ENCODE data around the gene FBL.

Gene FBL

DNA sequence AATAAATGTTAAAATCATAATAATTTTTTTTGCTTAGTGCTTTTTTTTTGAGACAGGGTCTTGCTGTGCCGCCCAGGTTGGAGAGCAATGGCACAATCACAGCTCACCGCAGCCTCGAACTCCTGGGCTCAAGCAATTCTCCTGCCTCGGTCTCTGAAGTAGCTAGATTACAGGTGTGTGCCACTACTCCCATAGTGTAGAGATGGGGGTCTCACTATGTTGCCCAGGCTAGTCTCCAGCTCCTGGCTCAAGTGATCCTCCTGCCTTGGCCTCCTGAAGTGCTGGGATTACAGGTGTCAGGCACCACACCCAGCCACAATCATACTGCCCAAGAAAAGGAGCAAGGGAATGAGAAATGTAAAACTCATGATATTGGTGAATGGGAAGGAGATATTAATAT, 5.1 kb downstream of the FBL start:
- no peak for DNase-seq

DNA sequence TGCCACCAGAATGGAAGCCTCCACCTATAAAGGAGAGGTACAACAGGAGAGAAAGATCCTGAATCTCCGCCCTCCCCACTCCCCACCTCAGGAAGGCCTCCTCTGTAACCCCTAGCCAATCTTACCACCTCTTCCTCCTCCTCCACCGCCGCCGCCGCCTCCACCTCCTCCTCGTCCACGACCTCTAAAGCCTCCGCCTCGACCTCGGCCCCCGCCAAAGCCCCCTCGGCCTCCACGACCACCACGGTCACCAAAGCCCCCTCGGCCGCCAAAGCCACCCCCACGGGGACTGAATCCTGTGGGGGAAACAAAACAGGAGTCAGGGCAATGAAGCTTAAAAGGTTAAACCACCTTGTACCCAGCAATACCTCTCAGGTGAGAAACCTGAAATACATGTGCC, 5.7 kb downstream of the FBL start:
- no peak for DNase-seq

DNA sequence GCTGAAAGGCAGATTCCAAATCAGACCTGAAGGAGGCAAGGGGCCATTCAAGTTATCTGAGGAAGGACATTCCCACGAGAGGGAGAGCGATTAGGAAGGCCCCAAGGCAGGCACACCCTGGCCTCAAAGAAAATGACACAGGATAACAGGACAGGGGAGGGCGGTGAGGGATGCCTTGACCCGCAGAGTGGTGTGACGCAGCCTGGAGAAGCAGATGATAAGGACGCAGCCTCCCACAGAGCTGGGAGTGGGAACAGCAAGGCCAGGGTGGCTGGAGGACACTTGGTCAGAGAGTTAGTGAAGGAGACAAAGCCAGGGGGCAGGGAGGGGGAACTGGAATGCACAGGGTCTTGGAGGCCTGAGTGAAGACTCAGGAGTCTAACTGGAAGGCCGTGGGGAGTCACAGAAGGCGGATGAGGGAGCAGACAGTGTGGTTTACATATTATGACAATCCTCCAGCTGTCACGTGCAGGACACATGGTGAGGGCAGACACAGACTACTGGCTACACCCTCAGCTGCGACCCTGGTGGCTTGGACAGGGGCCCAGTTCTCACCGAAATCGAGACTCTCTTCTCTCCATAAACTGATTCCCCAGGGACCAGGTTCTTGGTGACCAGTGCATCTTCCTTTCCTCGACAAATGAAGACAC, 6.4 kb downstream of the FBL start:
- no peak for DNase-seq

DNA sequence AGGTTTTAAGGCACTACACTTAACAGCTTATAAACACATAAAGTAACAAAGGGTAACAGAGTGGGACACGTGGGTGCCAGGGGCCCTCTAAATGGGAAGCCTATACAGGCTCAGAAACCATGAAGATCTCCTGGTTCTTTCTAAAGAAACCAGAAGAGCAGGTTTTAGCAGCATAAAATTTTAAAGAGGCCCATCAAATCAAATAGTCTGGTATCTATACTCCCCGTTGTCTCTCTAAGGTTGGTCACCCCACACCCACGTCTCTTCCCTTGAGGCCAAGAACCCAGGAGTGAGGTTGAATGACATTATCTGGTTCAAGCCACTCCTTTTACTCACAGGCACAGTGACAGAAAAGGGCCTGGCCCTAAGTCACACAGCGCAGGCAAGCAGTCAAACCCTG, 7.6 kb downstream of the FBL start:
- DNase-seq = no peak

DNA sequence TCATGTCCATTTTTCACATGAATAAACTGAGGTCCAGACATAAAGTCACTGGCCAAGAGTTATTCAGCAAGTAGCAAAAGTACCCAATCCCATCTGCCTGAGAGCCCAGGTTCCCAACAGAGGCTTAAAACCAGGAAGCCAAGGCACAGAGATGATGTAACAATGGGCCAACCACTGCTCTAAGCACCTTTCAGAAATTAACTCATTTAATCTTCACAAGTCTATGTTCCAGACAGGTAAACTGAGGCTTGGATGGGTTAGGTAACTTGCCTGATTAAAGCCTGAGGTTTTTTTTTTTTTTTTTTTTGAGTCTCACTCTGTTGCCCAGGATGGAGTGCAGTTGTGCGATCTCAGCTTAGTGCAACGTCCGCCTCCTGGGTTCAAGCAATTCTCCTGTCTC, 8.2 kb downstream of the FBL start:
- no peak for DNase-seq

DNA sequence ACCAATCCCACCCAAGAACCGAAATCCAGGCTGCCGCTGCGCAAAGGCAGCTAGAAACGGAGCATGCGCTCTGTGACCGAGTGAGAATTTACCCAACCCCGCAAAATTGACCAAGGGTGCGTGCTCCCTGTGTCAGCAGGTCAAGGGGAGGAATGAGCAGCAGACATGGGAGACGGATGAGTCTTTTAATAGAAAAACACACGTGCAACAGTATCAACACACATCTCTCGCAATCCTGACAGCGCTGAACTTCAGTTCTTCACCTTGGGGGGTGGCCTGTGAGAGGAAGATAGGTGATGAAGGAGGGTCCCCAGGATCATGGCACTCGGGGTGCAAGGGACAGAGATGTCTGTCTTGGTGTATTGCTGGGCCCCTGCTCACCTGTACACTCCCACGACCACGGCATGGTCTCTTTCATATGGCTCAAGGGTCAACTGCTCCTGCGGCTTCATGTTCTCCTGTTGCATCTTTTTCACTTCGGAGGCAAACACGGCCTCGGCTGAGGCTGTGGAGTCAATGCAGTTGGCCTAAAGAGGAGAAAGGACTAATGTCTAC, 11.8 kb downstream of the FBL start:
- DNase-seq = no peak

DNA sequence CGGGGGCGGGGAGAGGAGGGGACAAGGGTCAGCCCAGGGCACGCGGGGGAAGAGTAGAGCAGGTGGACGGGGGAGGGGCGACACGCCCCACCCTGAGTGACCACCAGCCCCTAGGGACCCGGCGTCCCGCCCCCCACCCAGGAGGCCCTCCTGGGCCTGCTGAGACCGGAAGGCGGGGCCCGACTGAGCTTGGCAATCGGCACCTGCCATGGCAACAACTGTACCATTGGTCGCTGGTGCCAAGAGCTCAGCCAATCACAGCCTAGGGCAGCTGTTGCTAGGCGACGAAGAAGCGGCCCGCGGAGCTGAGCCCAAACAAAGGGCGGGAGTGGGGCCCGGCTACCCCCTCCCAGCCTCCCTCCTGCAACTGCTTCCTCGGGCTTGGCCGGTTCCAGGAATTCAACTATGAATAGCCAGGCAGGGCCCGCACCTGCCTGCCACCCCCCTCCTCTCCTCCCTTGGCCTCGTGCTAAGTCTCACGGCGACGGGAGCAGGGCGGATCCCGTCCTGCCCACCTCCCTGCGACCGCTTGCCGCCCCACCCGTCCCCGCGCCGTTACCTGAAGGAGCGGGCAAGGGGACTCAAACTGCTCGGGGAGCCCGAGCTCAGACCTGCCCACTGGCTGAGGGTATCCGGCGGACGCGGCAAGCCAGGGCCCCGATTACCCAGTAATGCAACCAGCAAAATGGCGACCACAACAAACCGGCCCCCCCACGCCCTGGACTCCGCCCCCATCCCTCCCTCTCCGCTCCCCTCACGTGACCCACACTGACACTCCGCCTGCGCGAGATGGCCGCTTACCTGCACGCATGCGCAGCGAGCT, 12.5 kb downstream of the FBL start, which contains the start of gene DYRK1B:
Gene DYRK1B, minus strand, starts transcription at position 699 of the 823 bp plus-strand sequence. CDS start 2,295 bp downstream, outside the sequence.
- peak; percentile 98 for DNase-seq

DNA sequence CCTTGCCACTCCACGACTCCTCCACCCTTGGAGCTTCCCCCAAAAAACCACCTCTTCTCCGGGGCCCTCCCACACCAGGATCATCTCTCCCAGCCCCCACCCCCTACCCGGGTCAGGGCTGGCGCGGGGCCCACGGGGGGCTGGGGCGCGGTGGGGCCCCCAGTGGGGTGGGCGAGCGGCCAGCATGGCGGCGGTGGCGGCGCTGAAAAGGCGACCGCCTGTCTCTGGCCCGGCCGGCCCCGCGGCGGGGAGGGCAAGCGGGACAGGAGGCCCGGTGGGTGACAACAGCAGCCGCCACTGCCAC, 13.1 kb downstream of the FBL start:
- no peak for DNase-seq

DNA sequence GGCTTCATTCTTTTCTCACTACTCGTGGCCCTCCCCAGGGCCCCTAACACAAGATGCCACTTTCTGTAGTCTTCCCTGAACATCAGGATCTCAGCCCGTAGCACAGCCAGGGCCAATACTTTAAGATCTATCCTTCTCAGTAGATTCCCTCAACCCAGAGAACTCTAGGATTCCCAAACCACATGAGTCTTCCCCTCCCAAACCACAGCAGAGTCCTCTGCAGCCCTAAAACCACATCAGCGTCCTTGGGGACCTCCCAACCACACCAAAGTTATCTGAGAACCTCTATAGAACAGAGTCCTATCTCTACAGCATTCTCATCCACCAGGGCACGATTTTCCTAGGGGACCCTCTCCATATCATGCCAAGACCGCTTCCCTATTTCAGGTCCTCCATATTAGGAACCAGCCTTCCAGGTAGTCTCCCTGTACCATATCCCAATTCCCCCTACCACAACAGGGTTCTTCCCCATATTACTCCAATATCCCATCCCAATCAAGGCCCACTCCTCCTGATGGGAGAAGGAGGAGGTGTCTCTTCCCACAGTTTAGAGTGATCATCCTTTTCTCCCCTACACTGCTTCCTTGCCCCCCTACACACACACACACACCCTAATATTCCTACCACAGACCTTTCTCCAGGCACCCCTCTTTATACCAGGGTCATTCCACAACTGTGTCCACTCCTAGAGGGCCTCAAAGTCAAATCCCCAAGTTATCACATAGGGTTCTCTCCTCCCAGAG, 13.7 kb downstream of the FBL start:
- no peak for DNase-seq

DNA sequence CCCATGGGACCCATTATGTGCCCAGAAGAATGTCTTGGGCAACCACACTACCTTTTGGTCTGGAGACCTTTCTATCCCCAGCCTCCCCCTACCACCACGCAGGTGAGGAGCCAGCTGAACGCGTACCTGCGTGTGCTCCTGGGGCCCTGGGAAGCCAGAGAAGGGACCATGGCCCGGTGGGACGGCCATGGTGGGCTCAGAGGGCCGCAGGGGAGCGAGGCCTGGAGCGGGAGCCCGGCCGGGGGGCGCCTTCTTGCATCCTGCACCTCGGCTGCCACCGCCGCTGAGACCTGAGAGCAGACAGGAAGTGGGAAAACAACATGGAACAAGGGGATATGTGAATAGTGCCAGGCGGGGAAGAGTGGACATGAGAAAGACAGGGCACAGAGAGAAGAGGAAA, 14.5 kb downstream of the FBL start:
- no peak for DNase-seq

DNA sequence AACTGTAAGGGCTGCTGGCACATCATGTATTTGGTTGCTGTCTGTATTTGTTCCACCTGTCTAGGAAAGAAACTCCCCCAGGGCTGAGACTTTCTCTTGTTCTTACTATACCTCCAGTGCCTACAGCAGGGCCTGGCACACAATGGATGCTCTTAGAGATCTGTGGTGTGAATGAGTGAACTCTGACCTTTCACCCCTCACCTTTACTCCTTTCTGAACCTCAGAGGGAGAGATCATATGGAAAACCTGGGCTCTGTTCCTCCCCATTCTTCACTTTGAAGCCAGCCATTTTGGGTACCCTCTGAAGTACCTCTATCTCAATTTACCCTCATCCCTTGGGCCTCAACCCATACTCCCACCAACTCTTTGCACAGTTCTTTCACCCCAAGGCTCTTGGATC, 15.3 kb downstream of the FBL start:
- no peak for DNase-seq

DNA sequence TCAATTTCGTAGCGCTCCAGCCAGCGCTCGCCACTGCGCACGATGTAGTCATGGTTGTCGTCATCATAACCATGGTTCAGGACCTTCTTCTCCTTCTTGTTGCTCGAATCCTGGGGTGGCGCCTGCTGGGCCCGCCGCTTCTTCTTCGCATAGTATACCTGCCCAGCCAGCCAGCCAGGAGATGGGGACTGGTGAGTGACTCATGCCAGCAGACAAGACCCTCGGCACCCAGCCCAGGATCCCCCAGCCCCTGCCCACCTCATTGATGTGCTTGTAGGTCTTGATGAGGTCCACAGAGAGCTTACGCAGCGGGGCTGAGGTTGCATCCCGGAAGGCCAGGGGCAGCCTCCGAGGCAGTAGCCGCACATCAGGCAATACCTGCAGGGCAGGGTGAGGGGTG, 15.8 kb downstream of the FBL start:
- DNase-seq = no peak

DNA sequence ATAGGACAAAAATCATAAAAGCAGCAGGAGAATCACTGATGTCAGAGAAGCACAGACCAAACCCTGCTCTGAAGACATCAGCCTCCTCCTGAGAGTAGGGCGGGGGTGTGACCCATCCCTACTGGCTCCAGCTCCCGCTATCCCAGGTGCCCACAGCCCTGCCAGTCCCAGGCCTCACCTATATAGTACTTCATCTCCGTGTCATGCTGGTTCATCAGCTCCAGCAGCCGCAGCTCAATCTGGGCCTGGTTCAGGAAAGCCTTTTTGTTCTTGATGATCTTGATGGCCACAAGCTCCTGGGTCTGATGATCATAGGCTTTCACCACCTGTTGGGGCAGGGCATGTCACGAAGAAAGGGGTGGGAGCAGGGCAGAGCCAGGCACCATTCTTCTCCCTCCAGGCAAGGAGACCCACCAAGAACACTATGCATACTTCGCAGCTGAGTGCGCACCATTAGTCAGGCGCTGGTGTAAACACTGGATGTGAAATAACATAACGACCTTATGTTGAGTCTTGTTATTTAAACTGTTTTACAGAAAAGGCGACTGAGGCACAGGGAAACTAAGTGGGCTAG, 16.4 kb downstream of the FBL start:
- no peak for DNase-seq

DNA sequence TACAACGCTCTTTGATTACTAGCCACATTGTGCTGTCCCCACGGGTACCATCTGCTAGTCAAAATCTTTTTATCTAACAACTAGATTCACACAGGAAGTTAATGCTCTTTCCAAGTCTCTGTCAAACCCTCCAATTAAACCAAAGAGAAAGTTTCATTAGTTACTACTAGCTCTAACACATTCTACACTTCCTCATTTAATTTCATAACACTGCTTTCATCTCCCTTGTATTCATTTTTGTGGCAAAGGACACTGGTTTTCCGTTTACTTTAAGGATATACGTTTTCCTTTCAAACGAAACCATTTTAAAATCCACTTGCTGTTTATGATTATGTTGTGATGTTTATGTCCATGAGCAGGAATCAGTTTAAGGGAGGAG, 17.5 kb downstream of the FBL start:
- DNase-seq = no peak

DNA sequence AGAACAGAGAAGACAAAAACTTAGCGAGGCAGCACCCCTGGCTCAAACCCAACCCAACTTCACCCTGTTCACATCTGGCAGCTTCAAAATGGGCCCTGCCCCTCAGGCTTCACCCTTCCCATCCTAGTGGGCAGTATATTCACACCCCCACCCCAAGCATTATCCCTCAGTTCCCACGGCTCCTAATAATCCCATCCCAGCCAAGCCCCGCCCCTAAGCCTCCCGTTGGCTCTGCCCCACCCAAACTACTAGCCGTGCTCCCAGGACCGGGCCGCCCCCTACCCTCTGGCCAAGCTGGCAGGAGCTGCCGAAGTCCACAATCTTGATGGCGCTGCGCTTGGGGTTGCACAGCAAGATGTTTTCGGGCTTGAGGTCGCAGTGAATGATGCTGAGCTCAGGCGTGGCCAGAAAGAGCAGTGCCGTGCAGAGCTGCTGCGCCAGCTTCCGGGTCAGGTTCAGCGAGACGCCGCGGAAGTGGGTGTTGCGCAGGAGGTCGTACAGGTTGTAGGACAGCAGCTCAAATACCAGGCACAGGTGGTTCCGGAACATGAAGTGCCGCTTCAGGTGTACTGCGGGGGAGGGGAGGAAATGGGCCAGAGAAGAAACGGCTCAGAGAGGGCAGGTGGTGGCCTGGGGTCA, 18.0 kb downstream of the FBL start:
- no peak for DNase-seq

DNA sequence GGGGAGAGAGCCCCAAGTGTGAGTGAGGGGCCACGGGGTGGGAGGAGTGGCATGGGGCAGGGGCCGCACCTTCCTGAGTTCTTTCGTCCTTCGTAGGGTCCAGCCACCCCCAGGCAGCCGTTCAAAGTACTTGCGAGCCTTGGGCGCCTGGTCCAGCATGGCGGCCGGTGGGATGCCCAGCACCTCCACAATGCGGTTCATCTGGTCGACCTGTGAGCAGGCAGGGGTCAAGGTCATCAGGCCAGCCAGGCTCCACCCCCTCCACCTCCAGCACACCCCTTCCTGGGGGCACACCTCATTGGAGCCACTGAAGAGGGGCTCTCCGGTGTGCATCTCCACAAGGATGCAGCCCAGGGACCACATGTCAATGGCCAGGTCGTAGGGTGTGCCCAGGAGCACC, 19.0 kb downstream of the FBL start:
- DNase-seq = no peak

DNA sequence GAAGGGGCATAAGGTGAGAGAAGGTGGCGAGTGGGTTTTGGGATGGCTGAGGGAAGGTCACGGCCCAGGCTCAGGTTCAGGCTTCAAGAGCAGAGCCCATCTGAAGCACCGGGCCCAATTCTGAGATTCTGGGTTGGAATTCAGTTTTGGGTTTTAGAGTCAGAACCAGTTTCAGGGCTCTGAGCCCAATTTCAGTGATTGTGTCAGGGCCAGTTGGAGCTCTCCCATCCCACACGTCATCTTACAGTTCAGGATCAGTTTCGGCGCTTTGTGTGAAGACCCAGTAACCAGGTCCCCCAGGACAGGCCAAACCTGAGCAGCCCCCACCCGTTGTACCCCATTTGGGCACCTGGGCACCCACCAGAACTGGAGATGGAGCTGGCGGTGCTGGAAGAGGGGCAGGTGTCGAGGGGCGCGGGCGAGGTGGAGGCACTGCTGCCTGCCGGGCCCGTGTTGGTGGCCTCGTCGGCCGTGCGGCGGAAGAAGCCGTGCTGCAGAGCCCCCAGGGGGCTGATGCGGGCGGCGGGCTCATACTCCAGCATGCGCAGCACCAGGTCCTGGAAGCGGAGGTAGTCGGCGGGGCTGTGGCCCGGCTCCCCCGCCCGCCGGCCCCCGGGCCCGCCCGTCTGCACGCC, 19.8 kb downstream of the FBL start:
- DNase-seq = no peak

DNA sequence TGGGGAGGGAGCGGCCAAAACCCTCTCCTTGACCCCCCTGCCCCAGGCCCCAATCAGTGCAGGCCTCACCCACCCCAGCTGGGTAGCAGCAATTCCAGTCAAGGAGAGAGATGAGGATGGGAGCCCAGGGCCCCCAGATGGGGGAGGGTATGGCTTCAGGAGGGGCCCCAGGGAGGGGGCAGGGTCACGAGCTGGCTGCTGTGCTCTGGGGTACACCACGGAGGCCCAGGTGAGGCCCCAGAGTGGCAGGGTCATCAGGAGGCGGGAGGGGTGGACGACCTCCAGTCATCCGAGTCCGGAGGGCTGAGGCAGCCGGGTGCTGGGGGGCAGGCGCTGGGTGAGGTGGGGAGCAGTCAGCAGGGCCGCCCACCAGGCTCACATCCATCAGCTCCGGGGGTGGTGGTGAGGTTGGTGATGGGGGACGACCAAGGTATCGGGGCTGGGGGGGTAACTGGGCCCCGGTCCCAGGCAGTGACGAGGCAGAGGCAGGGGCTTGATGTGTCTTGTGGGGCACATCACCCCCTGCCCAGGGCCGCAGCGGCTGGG, 20.6 kb downstream of the FBL start:
- no peak for DNase-seq

DNA sequence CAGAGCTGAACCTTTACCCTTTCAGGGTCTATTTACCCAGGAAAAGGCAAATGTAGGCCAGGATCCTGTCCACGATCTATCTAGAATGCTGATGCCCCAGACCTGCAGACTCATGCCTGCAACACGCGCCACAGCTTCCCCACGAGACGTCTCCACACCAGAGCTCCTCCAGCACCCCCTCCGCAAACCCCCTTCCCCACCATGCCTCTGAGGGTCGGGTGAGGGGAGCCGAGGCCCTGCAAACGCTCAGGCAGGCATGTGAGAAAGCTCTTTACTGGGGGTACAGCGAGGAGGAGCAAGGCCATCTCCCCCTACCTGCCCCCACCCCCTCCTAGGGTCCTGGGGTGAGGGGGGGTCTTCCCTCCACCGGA, 21.1 kb downstream of the FBL start:
- no peak for DNase-seq

DNA sequence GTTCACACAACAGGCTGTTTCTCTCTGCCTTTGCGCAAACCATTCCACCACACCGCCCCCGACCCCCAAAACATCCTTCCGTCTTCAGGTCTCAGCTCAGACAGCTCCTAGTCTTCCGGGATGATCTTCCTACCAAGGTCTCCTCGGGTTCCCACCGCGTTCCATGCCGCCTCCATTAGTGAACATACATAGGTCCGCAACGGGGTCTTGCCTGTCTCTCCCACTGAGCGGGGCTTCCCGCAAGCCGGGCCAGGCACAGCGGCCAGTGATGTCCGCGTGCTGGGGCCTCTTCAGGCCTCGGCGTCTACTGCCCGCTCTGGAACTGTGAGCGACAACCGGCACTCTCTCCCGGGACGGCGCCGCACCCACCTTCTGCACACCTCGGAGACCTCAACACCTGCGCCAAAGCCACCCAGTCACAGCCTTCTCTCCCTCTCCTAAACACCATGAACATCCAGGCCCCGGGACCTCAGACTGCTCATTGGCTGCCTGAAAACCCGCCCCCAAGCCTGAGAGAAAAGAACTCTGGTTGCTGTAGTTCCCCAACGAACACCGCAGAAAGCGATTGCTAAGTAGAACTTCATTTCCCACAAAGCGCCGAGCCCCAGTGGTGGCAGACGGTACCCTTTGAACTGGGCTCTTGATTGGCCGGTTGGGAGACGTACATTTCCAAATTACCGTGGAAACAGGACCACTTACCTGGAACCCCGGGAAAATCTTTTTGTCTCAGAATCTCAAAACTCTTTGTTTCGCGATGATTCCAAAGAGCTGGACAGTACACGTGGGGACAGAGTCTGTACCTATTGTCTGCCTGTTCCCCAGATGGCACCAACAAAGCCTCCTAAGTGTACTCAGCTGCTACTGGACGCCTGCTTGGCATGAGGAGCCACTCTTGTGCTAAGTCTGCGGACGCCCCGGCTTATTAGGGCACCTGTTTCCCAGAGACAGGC, 21.8 kb downstream of the FBL start:
- peak; percentile 90 for DNase-seq

DNA sequence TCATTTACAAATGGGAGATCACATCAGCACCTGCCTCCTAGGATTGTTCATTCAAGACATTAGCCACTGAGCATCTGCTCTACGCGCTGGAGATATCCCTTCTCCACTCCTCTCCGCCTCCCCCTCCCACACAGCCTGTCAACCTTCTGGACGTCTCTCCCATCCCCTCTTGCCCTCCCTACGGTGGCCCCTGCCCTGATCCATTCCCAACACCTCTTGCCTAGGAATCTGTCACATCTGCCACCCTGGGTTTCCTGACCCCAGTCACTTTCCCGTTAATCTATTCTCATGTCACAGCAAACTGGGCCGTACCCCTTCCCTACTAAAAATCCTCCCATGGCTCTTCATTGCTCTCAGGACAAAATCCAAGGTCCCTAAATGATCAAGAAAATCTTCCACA, 22.5 kb downstream of the FBL start:
- no peak for DNase-seq

Data from stimulated activated CD4-positive, alpha-beta T cell treated with anti-CD3 and anti-CD28 coated beads, Interleukin-1b, Interleukin-23, amount 100 ng/mL, for 48 hours (primary cell).